GM12872 (cell line): ENCODE data around the gene BICD1.

Source experiments
- TF ChIP-seq, protein P1 (sequence below): IDR thresholded peaks from 3 replicates; pipeline ENCODE4 v1.5.1; 2011; ENCODE audit warnings: low read depth, mild to moderate bottlenecking, low read length, moderate library complexity; ENCODE audit not compliant: insufficient read depth

BICD1 gene

DNA sequence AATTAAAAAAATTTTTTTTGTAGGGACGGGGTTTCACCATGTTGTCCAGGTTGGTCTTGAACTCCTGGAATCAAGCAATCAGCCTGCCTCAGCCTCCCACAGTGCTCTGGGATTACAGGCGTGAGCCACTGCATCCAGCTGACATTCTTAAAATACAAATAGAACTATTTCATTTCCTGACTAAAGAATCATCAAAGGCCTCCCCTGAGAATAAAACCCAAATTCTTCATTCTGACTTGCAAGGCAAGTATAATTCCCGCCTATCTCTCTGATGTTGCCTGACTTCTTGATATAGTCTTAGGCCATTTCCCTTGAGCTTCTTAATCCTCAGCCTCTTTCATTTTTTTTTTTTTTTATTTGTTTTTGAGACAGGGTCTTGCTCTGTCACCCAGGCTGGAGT, 4.4 kb upstream of the BICD1 start:
- TF ChIP-seq, protein P1, sequence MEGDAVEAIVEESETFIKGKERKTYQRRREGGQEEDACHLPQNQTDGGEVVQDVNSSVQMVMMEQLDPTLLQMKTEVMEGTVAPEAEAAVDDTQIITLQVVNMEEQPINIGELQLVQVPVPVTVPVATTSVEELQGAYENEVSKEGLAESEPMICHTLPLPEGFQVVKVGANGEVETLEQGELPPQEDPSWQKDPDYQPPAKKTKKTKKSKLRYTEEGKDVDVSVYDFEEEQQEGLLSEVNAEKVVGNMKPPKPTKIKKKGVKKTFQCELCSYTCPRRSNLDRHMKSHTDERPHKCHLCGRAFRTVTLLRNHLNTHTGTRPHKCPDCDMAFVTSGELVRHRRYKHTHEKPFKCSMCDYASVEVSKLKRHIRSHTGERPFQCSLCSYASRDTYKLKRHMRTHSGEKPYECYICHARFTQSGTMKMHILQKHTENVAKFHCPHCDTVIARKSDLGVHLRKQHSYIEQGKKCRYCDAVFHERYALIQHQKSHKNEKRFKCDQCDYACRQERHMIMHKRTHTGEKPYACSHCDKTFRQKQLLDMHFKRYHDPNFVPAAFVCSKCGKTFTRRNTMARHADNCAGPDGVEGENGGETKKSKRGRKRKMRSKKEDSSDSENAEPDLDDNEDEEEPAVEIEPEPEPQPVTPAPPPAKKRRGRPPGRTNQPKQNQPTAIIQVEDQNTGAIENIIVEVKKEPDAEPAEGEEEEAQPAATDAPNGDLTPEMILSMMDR = no peak

- TF ChIP-seq, protein P1 = no peak
Observed at GRCh38 chr12:32104572-32105355, 1.9 kb upstream of the BICD1 start.

DNA sequence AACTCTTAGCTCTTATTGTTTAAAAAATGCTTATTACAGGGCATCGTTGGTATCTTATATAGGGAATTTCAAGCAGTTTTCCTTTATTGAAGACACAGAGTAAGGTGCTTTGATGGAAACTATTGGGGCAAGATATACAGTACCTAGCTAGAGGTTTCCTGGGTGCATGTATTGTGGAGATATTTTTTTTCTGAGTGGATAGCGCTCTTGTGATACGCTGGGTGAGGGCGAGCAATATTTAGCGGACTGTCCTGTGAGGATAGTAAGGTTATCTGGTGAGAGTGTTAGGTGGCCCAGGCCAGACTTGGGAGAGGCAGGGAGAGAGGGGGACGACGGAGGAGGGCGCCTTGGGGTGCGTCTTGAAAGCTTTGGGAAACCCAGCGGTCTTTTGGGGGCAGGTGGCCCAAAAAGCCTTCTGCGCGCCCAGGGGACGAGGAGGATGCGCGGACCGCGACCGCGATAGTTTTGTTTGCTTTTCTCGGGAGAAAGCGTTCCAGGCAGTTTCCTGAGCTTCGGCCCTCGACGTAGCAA, 596 bp upstream of the BICD1 start:
- TF ChIP-seq, protein P1 = no peak

GRCh38 chr12:32107359-32108267, 966 bp downstream of the BICD1 start:
- TF ChIP-seq, protein P1 = no peak

DNA sequence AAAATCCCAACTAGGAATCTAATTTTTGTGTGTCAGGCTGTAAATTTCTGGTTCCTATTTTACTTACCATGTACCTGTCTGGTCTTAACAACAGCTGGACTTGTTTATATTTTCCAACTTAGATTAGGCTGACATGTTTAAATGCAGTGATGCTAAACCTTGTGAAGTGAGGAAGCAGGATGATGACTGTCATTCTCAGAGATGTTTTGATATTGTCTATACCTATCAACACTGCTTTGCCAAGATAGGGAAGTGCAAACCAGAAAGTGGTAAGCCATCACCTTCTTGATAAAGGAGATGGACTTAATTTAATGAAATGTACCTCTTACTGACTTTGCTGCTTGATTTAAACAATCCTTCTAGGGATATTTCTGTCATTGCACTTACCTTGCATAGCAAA, 2.1 kb downstream of the BICD1 start:
- TF ChIP-seq, protein P1 = no peak

DNA sequence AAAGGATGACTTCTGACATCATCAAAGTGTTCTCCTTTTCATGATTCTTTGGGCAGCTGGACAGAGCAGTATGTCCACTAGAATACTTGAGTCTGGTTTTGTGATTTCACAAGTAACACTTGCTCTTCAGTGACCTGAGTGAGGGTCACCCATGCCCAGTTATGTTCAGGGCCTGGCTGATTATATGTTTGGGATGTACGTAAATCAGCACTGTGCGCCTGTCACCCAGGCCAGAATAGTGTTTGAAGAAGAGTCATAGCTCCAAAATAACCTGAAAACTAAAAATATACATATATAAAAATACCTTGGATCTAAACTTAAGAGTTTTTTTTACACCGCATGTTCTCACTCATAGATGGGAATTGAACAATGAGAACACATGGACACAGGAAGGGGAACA, 3.8 kb downstream of the BICD1 start:
- TF ChIP-seq, protein P1 = no peak

- TF ChIP-seq, protein P1 = no peak
Observed at GRCh38 chr12:32110942-32111341, 4.3 kb downstream of the BICD1 start.
